Jurkat, Clone E6-1 (cell line): Measurements from ENCODE around the gene BACH2.
A peak's percentile ranks its signal among the peaks of the same experiment; 100 is the strongest.

Experiments used
- DNase-seq: peaks from one replicate; pipeline ENCODE4 v3.0.0-alpha.2; 2011; ENCODE audit warnings: low read depth, low spot score
- H3K4me3 ChIP-seq: 2 replicates; pipeline ENCODE4 v1.5.1; 2011; ENCODE audit warnings: mild to moderate bottlenecking, low read length, control low read depth, moderate library complexity

BACH2 gene

GRCh38 chr6:90304308-90304707, 7.7 kb upstream of the BACH2 start:
- no peak for DNase-seq
- no peak overlapping the region for H3K4me3 ChIP-seq

- no peak for DNase-seq
- no peak overlapping the region for H3K4me3 ChIP-seq
Measured at GRCh38 chr6:90303039-90303438, 6.4 kb upstream of the BACH2 start.

- no peak for DNase-seq
- no peak overlapping the region for H3K4me3 ChIP-seq
Measured at GRCh38 chr6:90302320-90302719, 5.7 kb upstream of the BACH2 start.

- no peak overlapping the region for H3K4me3 ChIP-seq
- no peak for DNase-seq
Measured at GRCh38 chr6:90301816-90302215, 5.2 kb upstream of the BACH2 start.

- H3K4me3 ChIP-seq = no peak overlapping the region
- DNase-seq = no peak
Measured at GRCh38 chr6:90298459-90299053, 1.9 kb upstream of the BACH2 start.

GRCh38 chr6:90297867-90298381, 1.3 kb upstream of the BACH2 start:
- DNase-seq = no peak
- no peak overlapping the region for H3K4me3 ChIP-seq

- DNase-seq = no peak
- peak overlapping the region; percentile 47 for H3K4me3 ChIP-seq
Measured at GRCh38 chr6:90297115-90297866, 648 bp upstream of the BACH2 start.

- H3K4me3 ChIP-seq = peak overlapping the region; percentile 73
- no peak for DNase-seq
Measured at GRCh38 chr6:90295854-90296340, 746 bp downstream of the BACH2 start.

- H3K4me3 ChIP-seq = peak overlapping the region; percentile 73
- DNase-seq = no peak
Measured at GRCh38 chr6:90294989-90295853, 1.4 kb downstream of the BACH2 start.

- DNase-seq = no peak
- H3K4me3 ChIP-seq = peak overlapping the region; percentile 73
Measured at GRCh38 chr6:90294614-90294988, 2.0 kb downstream of the BACH2 start.

- peak overlapping the region; percentile 73 for H3K4me3 ChIP-seq
- no peak for DNase-seq
Measured at GRCh38 chr6:90294008-90294511, 2.6 kb downstream of the BACH2 start.

- no peak for DNase-seq
- H3K4me3 ChIP-seq = no peak overlapping the region
Measured at GRCh38 chr6:90293319-90293953, 3.2 kb downstream of the BACH2 start.

- DNase-seq = no peak
- no peak overlapping the region for H3K4me3 ChIP-seq
Measured at GRCh38 chr6:90291565-90291964, 5.1 kb downstream of the BACH2 start.

- DNase-seq = no peak
Measured at GRCh38 chr6:90290811-90291420, 5.7 kb downstream of the BACH2 start.

GRCh38 chr6:90289902-90290301, 6.7 kb downstream of the BACH2 start:
- H3K4me3 ChIP-seq = no peak overlapping the region

More at GRCh38 chr6:90290811-90291420, 5.7 kb downstream of the BACH2 start:
- no peak overlapping the region for H3K4me3 ChIP-seq

GRCh38 chr6:90288404-90288803, 8.2 kb downstream of the BACH2 start:
- H3K4me3 ChIP-seq = no peak overlapping the region
- no peak for DNase-seq

More at GRCh38 chr6:90289902-90290301, 6.7 kb downstream of the BACH2 start:
- DNase-seq = no peak

GRCh38 chr6:90286884-90287488, 9.7 kb downstream of the BACH2 start:
- no peak overlapping the region for H3K4me3 ChIP-seq
- DNase-seq = no peak
